NCI-H2227 (cell line): ENCODE results near the gene PSMB11.
"Not testable (repeated sequence)": the region's sequence is repeated elsewhere in the genome, so short reads cannot be mapped to it uniquely, and the experiment has no call there.

Experiments
- DNase-seq: peaks from one replicate; lab custom pipeline; 2025; ENCODE audit not compliant: unreplicated experiment; lab: John Stamatoyannopoulos, UW

The PSMB11 gene, protein sequence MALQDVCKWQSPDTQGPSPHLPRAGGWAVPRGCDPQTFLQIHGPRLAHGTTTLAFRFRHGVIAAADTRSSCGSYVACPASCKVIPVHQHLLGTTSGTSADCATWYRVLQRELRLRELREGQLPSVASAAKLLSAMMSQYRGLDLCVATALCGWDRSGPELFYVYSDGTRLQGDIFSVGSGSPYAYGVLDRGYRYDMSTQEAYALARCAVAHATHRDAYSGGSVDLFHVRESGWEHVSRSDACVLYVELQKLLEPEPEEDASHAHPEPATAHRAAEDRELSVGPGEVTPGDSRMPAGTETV

DNA sequence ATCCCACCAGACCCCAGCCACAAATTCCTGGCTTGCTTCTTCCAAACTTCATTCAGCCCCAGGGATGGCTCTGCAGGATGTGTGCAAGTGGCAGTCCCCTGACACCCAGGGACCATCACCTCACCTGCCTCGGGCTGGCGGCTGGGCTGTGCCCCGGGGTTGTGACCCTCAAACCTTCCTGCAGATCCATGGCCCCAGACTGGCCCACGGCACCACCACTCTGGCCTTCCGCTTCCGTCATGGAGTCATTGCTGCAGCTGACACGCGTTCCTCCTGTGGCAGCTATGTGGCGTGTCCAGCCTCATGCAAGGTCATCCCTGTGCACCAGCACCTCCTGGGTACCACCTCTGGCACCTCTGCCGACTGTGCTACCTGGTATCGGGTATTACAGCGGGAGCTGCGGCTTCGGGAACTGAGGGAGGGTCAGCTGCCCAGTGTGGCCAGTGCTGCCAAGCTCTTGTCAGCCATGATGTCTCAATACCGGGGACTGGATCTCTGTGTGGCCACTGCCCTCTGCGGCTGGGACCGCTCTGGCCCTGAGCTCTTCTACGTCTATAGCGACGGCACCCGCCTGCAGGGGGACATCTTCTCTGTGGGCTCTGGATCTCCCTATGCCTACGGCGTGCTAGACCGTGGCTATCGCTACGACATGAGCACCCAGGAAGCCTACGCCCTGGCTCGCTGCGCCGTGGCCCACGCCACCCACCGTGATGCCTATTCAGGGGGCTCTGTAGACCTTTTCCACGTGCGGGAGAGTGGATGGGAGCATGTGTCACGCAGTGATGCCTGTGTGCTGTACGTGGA is at the start of gene PSMB11:
TSS of gene PSMB11 (plus strand) at position 51 of the 804 bp plus-strand sequence. CDS start at position 65, 14 bp downstream.
- no peak for DNase-seq

DNA sequence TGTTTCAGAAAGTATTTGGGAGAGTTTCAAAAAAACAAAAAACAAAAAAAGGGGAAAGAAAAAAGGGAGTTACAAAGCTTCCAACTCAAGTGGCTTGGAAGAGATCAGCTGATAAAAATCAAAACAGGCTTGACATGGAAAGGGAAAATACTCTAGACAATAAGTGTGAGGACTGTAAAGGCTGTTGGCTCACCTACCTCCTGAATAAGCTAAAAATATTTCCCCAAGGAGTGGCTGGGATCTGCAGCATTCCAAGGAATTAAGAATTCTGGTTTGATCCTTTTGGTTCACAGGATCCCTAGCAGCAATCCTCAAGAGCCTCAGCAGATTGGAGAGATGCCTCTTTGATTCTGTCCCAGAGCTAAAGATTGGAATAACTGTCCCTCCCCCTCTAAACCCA is 48.5 kb upstream of the PSMB11 start:
- no peak for DNase-seq

DNA sequence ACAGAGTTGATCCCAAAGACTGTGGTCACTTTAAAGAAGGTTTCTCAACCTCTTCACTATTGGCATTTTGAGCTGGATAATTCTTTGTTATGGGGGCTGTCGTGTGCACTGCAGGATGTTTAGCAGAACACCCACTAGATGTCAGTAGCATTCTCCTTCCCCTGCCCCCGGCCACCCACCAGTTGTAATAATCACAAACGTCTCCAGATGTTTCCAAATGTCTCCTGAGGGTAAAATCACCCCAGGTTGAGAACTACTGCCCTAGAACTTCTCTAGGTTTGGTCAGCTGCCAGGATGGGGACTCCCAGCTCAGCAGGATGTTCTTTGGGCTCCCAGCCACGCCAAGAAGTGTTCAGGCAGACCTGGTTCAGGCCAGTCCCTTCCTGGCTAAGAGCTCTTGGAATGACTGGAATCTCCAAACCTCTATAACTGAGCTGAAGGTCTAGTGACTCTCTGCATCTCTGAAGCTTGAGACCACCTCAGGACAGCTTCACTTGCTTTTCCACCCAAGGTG is 47.2 kb upstream of the PSMB11 start:
- DNase-seq = peak; percentile 34

DNA sequence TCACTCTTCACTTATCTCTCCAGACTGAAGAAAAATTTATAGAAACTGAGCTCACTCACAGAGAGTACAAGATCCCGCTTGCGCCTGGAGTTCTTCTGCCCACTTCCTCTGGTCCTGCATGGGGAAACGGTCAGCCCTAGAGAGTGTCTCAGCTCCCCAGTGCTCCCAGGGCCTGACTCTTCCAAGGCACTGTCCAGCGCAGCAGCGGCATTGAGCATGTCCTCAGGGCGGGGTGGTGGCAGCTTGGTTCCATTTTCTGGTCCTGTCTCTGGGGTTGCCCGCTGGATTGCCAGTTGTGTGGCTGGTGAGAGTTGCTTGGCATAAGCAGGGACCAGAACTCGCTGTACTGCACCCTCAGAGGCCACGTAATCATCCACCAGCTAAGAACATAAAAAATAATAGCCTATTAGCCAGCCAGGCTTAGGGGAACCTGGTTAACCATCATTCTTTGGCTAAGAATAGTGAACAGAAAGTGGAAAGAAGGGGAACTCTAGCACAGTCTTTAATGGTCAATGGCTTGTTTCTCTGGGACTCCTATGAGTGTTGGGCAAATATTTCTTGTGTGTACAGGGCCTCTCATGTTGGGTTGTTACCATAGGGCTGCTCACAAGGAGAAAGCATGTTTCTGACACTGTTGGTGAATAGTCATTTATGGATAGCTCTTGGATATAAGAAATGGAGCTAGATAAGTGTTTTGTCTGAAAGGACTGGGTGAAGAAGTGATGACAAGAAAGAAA is 46.0 kb upstream of the PSMB11 start:
- no peak for DNase-seq

DNA sequence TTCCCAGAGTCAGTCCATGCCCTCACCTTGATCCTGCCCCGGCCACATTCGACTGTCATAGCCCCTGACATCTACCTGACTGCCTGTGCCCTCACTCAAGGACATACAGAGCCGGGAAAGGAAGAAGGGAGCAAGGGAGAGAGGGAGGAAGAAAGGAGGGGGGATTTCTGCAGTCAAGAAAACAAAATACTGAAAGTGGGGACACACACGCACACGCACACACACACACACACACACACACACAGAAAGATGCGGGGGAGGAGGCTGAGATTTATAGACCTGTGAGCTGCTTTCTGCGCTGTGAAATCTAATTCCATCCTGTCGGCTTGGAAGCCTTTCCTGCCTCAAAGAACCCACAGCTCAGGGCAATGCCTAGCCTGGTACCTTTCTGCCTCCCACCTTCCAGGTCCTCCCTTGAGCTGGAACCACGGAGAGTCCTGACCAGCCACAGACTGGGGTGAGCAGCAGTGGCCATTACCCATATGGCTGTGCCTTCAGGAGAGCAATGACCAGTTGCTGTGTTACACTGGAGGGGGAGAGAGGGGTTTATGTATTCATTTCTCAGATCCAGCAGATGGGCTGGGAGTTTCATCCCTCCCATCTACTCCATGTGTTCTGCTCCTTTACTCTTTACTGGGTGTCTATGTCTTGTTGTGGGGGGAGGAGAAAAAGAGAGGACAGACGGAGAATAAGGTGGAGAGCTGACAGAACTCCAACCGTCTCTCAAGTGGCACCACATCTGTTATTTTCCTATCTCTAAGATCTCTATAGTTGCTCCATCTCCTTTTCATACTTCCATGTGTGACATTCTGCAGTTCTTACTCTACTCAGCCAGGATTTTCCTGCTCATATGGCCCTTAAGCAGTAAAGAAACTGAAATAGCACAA is 45.0 kb upstream of the PSMB11 start:
- DNase-seq = peak; percentile 33

DNA sequence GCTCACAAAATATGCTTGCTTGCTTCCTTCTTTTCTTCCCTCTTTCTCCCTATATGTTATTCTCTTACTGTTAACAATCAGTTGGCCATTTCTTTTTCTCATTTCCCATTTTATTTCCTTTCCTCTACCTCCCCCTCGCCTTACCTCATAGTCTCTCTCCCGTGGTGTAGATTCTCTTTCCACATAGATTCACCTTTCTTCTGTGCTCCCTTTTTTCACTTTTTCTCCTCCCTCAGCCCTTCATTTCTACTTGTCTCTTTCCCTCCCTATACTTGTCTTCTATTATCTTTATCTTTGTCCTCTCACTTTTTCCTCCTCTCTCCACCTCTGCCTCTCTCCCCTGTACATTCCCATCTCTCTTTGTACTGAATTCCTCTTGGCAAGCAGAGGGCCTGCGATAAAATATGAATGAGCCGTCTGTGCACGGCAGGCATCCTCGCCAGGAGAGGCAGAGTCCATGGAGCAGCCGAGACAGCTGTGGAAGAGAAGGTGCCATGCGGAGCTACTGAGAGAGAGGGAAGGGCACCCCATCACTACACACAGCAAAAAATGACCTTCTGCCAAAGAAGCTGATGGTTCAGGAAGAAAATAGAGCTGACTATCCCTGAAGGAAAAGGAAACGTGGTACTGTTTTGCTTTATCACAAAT is 44.2 kb upstream of the PSMB11 start:
- DNase-seq = no peak

DNA sequence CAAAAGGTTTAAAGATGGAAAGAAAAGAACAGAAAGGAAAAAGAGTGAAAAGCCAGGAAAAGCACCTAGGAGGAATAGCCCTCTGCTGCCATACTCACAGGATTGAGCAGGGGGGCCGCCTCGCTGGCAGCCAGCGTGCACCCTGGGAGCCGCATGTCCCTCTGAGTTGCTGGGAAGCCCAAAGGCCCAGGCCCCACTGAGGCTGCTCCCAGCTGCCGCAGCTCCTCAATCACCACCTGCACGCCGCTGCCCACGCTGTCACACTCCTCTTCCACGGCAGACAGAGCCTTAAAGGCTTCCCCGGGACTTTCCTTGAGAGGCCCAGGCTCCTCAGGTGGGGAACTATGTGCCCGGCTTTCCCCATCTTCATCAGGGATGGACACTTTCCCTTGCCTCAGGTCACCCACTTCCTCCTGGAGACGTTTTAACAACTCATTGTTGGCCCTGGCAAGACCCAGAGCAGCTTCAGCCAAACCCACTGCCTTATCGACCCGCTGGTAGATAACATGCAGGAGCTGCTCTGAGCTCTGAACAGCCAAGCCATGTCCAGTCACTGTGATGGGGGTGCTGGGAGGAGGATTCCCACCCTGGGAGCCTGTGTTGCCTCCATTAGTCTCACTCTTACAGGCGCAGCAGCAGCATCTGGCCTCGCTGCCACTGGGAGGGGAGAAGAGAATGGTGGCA is 43.5 kb upstream of the PSMB11 start:
- DNase-seq = no peak

DNA sequence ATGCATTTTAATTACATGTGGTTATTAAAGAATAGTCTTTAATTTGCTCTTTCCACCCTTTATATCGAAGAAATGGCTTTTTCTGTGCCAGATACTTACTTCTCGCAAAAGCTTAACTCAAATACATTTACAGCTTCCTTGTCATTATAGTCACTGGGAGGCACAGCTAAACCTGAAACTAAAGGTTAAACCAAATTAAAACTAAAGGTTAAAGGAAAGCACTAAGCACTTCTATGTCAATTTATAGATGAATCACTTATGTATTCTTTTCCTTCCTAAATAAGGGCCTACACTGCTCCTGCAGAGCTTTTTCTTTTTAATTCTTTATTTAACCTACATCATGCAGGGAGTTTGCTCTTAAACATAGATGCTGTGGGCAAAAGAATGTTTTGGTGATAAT is 41.2 kb upstream of the PSMB11 start:
- no peak for DNase-seq

DNA sequence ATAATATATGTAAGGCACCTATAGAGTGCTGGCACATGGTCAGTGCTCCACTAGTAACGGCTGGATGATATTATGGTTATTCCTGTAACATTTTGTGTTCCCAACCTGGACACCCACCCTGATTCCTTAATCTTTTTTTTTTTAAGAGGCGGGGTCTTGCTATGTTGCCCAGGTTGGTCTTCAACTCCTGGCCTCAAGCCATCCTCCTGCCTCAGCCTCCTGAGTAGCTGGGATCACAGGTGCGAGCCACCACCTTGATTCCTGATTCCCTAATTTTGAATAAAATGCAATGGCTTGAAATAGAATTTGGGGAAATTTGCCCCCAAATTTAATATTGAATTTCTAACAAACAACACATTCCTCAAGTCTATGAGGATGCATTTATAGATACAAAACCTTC is 39.4 kb upstream of the PSMB11 start:
- no peak for DNase-seq

DNA sequence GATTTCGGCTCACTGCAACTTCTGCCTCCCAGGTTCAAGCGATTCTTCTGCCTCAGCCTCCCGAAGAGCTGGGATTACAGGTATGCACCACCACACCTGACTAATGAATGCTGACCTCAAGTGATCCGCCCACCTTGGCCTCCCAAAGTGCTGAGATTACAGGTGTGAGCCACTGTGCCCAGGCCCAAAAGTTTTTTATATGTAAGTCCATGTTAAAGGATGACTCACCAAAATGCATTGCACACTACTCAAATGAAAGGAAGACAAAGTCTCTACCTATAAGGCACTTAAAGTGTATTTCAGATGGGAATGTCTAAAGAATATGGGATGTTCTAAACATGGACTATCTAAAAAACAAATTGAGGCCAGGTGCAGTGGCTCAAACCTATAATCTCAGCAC is 37.7 kb upstream of the PSMB11 start:
- DNase-seq = not testable (repeated sequence)

DNA sequence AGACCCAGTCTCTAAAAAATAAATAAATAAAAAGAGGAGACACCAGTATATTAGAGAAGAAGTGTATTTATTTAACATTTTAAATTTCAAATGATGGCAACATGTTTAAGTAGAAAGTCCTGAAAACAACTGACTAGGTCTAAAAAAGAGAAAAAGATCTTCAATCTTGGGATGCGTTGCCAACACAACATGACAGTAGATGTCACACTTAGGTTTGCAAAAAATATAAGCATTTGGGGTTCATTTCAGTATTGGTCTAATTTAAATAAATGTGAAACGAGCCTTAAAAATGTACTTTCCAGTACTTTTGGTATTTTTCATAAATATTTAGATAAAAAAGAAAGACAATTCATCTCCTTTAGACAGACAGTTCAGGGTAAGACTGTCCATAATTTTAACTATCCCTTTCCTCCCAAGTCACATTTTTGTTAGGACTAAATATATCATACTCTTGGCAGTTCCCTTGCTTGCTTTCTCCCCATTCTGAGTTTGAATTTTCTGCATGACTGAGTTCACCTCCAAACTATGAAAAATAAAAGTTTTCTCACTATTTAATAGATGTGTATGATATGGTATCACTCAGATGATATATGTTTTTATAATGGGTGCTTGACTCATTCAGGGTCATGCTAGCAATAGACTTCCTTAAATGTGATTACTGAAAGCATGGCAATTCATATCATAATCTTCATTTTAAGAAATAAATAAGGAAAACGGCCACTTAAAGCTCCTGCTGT is 36.4 kb upstream of the PSMB11 start:
- DNase-seq = no peak

DNA sequence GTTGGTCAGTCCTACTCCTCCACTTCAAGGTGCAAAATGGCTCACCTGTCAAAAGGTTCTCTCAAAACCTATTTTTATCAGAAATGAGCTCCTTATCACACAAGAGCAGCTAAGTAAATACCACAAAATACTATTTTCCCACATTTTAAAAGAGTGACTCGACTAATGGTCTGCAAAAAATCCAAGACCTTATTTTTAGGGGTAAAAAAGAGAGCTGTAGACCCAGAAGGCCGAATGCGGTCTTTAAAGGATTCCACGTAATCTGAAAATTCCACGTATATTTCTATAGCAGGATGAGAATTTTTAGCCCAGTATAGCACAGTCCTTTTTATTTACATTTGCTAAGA is 35.9 kb upstream of the PSMB11 start:
- DNase-seq = no peak

DNA sequence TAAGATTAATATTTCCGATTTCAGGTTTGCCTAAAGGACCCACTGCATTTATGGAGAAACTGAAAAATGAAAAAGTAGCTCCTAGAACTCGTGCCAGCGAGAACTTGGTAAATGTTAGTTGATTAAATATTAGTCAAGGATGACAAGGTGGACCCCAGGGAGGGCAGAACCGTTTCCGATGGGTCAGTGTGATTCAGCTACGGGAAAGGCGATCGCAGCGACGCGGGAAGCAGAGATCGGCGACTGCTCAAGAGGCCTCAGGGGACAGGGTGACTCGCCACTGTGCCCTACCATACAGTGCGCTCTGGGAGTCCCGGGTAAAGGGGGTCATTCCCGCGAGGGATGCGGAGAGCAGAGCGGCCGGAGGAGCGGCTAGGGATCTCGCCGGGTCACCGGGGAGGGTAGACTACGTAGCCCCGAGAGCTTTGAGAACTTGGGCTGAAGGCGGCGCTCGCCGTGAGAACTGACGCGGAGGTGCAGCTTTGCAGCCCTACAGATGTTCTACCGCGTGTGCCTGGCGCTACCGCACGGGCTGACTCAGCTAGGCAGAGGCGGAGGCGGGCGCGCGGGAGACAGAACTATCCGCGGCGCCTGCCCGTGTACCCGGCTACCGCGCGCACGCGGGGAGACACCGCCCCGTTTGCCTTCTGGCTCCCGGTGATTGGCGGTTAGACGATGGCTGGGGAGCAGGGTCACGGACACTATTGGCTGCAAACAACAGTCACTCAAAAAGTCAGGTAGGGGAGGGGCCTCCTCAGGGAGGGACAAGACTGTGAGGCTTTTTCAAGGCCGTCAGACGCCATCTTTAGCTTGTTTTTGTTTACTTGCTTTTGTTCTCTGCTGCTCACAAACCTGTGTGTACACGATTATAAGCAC is 35.2 kb upstream of the PSMB11 start:
- DNase-seq = peak; percentile 98

DNA sequence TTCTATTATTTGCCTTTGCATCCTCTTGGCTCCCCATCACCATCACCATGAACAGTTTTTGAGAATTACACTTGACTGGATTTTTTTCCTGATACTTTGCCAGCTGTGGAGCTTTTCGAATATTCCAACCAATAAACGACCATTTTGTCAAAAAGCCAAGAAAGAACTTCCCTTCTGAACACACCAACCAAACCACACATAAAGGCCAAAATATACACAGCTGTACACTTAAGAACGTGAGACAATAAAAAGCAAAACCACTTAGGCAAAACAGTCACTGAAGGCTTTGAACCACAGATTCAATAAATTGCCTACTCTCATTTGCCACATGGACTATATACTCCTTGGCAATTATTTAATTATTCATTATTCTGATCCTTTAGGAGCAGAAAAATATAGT is 33.2 kb upstream of the PSMB11 start:
- no peak for DNase-seq

DNA sequence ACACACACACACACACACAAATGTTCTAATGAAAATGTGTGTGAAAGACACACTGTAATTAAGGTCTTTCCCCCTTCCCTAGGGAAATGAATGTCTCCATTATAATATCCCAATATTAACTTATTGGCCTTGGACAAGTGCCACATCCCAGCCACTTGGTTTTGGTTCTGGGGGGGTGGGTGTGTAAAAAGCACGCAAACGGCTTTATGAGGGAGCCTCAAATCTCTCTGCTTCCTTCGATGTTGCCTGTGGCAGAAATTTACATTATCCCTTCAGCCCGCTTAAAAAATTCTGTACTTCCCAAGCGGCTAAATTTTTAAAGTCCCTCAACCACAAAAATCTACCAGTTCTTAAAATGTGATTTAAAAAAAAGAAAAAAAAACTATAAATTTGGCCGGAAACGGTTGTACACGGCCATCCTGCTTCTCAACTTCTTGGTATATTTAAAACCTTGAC is 32.5 kb upstream of the PSMB11 start:
- no peak for DNase-seq

DNA sequence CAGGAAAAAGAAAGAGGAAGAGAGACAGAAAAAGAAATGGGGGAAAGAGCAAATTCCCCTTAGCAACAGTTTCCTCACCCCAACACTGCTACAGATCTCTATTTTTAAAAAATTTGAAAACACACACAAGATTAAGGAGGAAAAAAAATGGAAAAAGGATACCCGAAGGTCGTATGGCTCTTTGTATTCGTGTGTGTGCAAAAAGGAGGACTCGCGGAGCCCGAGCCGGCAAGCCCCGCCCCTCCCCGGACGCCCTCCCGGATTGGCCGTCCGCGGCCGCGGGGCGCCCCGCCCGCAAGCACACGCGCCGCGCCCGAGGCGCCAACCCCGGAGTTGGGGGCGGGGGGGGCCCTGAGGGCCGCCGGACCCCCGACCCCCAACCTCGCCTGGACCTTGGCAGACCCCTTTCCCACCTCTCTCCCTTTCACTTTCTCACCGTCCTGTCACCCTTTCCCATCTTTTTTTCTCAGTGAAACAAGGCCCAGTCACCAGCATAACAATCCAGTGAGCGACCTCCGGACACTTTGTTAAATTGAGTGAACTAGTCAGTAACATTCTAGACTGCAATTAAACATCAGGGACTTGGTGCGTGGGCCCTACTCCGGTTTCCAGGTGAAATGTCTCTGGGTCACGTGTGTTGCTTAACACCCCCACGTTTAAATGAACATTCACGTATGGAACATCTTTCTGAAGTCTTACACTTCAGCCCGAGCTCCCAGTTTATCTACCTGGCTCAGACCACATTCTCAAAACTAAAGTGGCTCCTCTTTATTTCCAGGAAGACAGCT is 31.9 kb upstream of the PSMB11 start, which contains the start of gene C14orf93:
TSS of gene C14orf93 (minus strand) at position 205 of the 788 bp plus-strand sequence. CDS start 11,120 bp downstream, outside the sequence.
- DNase-seq = peak; percentile 80
